ENCODE measurements around the gene DENND1A. TPM values are rescaled to one million over a fixed set of nuclear protein-coding genes. Genes with fewer than 3 reads are reported as not detected.

Gene DENND1A
- total RNA-seq, 3 donors from 2014 or later = 18.4 to 21.3 (median 20.1) TPM

- intact Hi-C loops (cut with DNase I; ENCODE audit: low total_unique reads) = no loop called here
- H3K4me1 ChIP-seq = no peaks in the 10 kb centered on the region
- no peaks in the 10 kb centered on the region for H3K36me3 ChIP-seq
- no peak overlapping the region for H3K4me3 ChIP-seq
- H3K27ac ChIP-seq = no peak overlapping the region
- no peak for DNase-seq (ENCODE audit: low spot score in 2 of 2)
- no peaks in the 10 kb centered on the region for H3K9me3 ChIP-seq
- H3K27me3 ChIP-seq = no peaks in the 10 kb centered on the region
- no peak for TF ChIP-seq POLR2A (IDR thresholded peaks at IDR 0.05)
- no peak for TF ChIP-seq POLR2AphosphoS5 (IDR thresholded peaks at IDR 0.05)
- no peak for TF ChIP-seq CTCF (IDR thresholded peaks at IDR 0.05)
Observed at GRCh38 chr9:123757960-123758359, 172.0 kb downstream of the DENND1A start.

DNA sequence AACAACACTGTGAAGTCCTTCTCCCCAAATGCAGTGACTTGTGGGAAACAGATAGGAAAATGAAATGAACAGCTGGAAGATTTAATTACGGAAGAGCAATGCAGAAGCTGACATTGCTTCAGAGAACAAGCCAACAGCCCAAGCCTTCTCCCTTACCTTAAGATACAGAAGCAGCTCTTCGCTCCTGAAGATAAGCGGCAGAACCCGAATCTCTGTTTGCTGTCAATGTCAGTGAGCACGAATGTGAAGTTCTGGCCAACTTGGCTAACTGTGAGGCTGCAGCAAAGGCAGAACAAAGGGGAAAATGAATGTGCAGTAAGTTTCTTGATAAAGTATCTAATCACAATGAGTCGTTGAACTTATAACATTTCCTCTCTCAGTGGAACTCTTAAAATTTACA lies 172.4 kb downstream of the DENND1A start:
- H3K36me3 ChIP-seq = no peaks in the 10 kb centered on the region
- intact Hi-C loops (cut with DNase I; ENCODE audit: low total_unique reads) = no loop called here
- DNase-seq (ENCODE audit: low spot score in 2 of 2) = no peak
- H3K27ac ChIP-seq = no peak overlapping the region
- no peaks in the 10 kb centered on the region for H3K27me3 ChIP-seq
- H3K4me3 ChIP-seq = no peak overlapping the region
- no peaks in the 10 kb centered on the region for H3K4me1 ChIP-seq
- no peaks in the 10 kb centered on the region for H3K9me3 ChIP-seq
- TF ChIP-seq POLR2AphosphoS5 (IDR thresholded peaks at IDR 0.05) = no peak
- TF ChIP-seq POLR2A (IDR thresholded peaks at IDR 0.05) = no peak
- no peak for TF ChIP-seq CTCF (IDR thresholded peaks at IDR 0.05)

DNA sequence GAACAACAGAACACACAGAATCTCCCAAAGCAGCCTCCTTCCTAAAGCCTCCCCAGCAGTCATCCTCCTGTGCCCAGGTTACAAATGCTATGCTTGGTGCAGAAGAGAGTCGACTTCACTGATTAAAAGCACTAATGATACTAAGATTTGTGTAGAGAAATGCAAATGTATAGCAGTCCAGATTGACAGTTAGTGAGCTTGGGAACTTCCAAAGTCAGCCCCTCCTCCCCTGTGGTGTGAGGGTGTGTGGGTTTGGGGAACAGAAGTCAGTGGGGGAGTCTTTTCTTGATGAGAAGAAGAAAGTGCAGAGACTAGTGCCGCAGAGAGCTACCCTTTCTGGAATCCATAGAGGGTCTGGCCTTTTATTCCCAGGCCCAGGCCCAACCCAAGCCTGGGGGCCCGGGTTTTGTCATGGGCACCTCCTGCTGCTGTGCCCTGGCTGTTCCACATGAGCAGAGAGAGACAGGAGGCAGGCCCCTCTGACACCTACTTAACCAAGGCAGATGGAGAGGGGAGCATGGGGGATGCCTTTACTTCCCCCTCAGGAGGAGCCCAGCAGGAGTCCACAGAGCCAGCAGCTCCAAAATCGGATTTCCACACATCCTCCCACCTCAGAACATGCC lies 173.3 kb downstream of the DENND1A start:
- DNase-seq (ENCODE audit: low spot score in 2 of 2) = no peak
- Histone ChIP-seq H3K4me3 (no peak overlapping the region), H3K36me3 (no peaks in the 10 kb centered on the region), H3K9me3 (no peaks in the 10 kb centered on the region), H3K27me3 (no peaks in the 10 kb centered on the region), H3K27ac (no peak overlapping the region), H3K4me1 (no peaks in the 10 kb centered on the region)
- intact Hi-C loops (cut with DNase I; ENCODE audit: low total_unique reads) = no loop called here
- TF ChIP-seq POLR2A (IDR thresholded peaks at IDR 0.05) = no peak
- no peak for TF ChIP-seq CTCF (IDR thresholded peaks at IDR 0.05)
- no peak for TF ChIP-seq POLR2AphosphoS5 (IDR thresholded peaks at IDR 0.05)

GRCh38 chr9:123753669-123754258 lies 176.2 kb downstream of the DENND1A start:
- intact Hi-C loops (cut with DNase I; ENCODE audit: low total_unique reads) = no loop called here

More at GRCh38 chr9:123753669-123754258, 176.2 kb downstream of the DENND1A start:
- Histone ChIP-seq H3K9me3 (no peaks in the 10 kb centered on the region), H3K27ac (no peak overlapping the region), H3K4me3 (no peak overlapping the region), H3K27me3 (no peaks in the 10 kb centered on the region), H3K36me3 (no peaks in the 10 kb centered on the region), H3K4me1 (no peaks in the 10 kb centered on the region)
- TF ChIP-seq POLR2AphosphoS5 (IDR thresholded peaks at IDR 0.05) (no peak), CTCF (IDR thresholded peaks at IDR 0.05) (no peak), POLR2A (IDR thresholded peaks at IDR 0.05) (no peak)
- DNase-seq (ENCODE audit: low spot score in 2 of 2) = no peak
